Liver (tissue), 3 donors: Measurements from ENCODE around the gene NAAA.

Experiments used
- ATF3 ChIP-seq: IDR thresholded peaks from 2 replicates; pipeline ENCODE4 v1.6.1; 2016; ENCODE audit warnings: antibody characterized with exemption
- CTCF ChIP-seq: fragments of 150-350 bp; IDR thresholded peaks from 2 replicates; pipeline ENCODE4 v1.5.1; 2017; ENCODE audit warnings: improper control_type of control experiment, low read depth, low read length; ENCODE audit not compliant: missing input control
- EGR1 ChIP-seq, 2 donors: IDR thresholded peaks; 2 replicates each; pipeline ENCODE4 v1.6.1; 2016 to 2018; ENCODE audit warnings: antibody characterized with exemption in 2 of 2, low read depth in 2 of 2
- FOXA1 ChIP-seq: IDR thresholded peaks from 2 replicates; pipeline ENCODE4 v1.6.1; 2016; ENCODE audit warnings: antibody characterized with exemption
- FOXA2 ChIP-seq: IDR thresholded peaks from 2 replicates; pipeline ENCODE4 v1.6.1; 2016; ENCODE audit warnings: antibody characterized with exemption
- MAX ChIP-seq: IDR thresholded peaks from 2 replicates; pipeline ENCODE4 v1.6.1; 2016; ENCODE audit warnings: antibody characterized with exemption
- RAD21 ChIP-seq, 2 donors: IDR thresholded peaks; 2 replicates each; pipeline ENCODE4 v1.6.1; 2016; ENCODE audit warnings: antibody characterized with exemption in 2 of 2, mild to moderate bottlenecking in 2 of 2
- REST ChIP-seq: IDR thresholded peaks from 2 replicates; pipeline ENCODE4 v1.6.1; 2016; ENCODE audit warnings: antibody characterized with exemption, mild to moderate bottlenecking
- RXRA ChIP-seq, 2 donors: IDR thresholded peaks; 2 replicates each; pipeline ENCODE4 v1.6.1; 2017 to 2018; ENCODE audit warnings: antibody characterized with exemption in 2 of 2, mild to moderate bottlenecking in 1 of 2
- SP1 ChIP-seq: IDR thresholded peaks from 2 replicates; pipeline ENCODE4 v1.6.1; 2018; ENCODE audit warnings: antibody characterized with exemption, mild to moderate bottlenecking
- YY1 ChIP-seq: IDR thresholded peaks from 2 replicates; pipeline ENCODE4 v1.6.1; 2016; ENCODE audit warnings: antibody characterized with exemption, mild to moderate bottlenecking
- ZBTB33 ChIP-seq: IDR thresholded peaks from 2 replicates; pipeline ENCODE4 v1.6.1; 2016; ENCODE audit warnings: antibody characterized with exemption
- donor health status: healthy.
- donor health status: healthy.

- TF ChIP-seq REST: no peak
- no peak for TF ChIP-seq CTCF
- no peak for TF ChIP-seq YY1
- no peak for TF ChIP-seq ATF3
- no peak for TF ChIP-seq RXRA (IDR thresholded peaks at IDR 0.05)
- no peak for TF ChIP-seq RAD21 (IDR thresholded peaks at IDR 0.05)
- no peak for TF ChIP-seq MAX
- TF ChIP-seq SP1: no peak
- TF ChIP-seq EGR1 (IDR thresholded peaks at IDR 0.05; ENCODE audit: low read depth in 2 of 2): no peak
- TF ChIP-seq FOXA2: no peak
- no peak for TF ChIP-seq ZBTB33
- no peak for TF ChIP-seq FOXA1
Observed at GRCh38 chr4:75989846-75990528, 49.2 kb upstream of the NAAA start.
